ENCODE data around the gene SP6.

Gene SP6

GRCh38 chr17:47831003-47831933 is 19.7 kb downstream of the SP6 start, which contains the start of the genes LRRC46 and MRPL10:
TSS of gene LRRC46 (plus strand) at chr17:47831670. CDS start at chr17:47831990, 320 bp downstream.
TSS of gene MRPL10 (minus strand) at chr17:47831541. CDS start at chr17:47831511, 30 bp downstream.
- DNase-seq, result peak; percentile 95

- no peak for DNase-seq
These were observed 20.5 kb downstream of the SP6 start for GRCh38 chr17:47830396-47831002.

GRCh38 chr17:47829870-47830269 is 21.1 kb downstream of the SP6 start:
- DNase-seq, result no peak

GRCh38 chr17:47823519-47823918 is 27.4 kb downstream of the SP6 start:
- DNase-seq, result no peak

GRCh38 chr17:47822785-47823184 is 28.2 kb downstream of the SP6 start:
- no peak for DNase-seq

- DNase-seq, result peak; percentile 60
These were observed 29.3 kb downstream of the SP6 start, which contains the start of gene OSBPL7 for GRCh38 chr17:47821424-47822391. TSS of gene OSBPL7 (minus strand) at chr17:47821794. CDS start at chr17:47820278, 1,516 bp downstream.

GRCh38 chr17:47821031-47821423 is 29.9 kb downstream of the SP6 start:
- no peak for DNase-seq

GRCh38 chr17:47820033-47820789 is 30.8 kb downstream of the SP6 start:
- no peak for DNase-seq

GRCh38 chr17:47819475-47819874 is 31.5 kb downstream of the SP6 start:
- DNase-seq, result no peak

GRCh38 chr17:47818002-47818695 is 32.8 kb downstream of the SP6 start:
- no peak for DNase-seq

- no peak for DNase-seq
These were observed 34.0 kb downstream of the SP6 start for GRCh38 chr17:47816947-47817346.

GRCh38 chr17:47816111-47816735 is 34.7 kb downstream of the SP6 start:
- no peak for DNase-seq

- no peak for DNase-seq
These were observed 35.7 kb downstream of the SP6 start for GRCh38 chr17:47815106-47815918.

- DNase-seq, result no peak
These were observed 37.4 kb downstream of the SP6 start for GRCh38 chr17:47813512-47814031.

- no peak for DNase-seq
These were observed 37.9 kb downstream of the SP6 start for GRCh38 chr17:47813077-47813476.

- no peak for DNase-seq
These were observed 38.6 kb downstream of the SP6 start for GRCh38 chr17:47812146-47812920.

GRCh38 chr17:47811709-47812108 is 39.3 kb downstream of the SP6 start:
- DNase-seq, result no peak

- no peak for DNase-seq
These were observed 39.9 kb downstream of the SP6 start for GRCh38 chr17:47810901-47811635.

All from NCI-H526 treated with DMSO at 0.1 percent for 48 hours (cell line).